GM12878 (cell line): ENCODE data around the gene MESD. TPM values are rescaled to one million over a fixed set of nuclear protein-coding genes. Genes with fewer than 3 reads are reported as not detected.

Experiments used
- ATAC-seq: fragments of 200-7000 bp; cut with Tn5 transposase; 3 replicates; pipeline ENCODE4 v1.9.1; 2020; ENCODE audit warnings: mild to moderate bottlenecking, moderate library complexity
- BruUV-seq: library from RNA; stranded (reverse); fragments of 400-500 nt; replicated peaks from 2 replicates; lab custom pipeline; 2021; lab: Mats Ljungman, UMichigan
- CTCF ChIA-PET: fragments of 300-600 bp; sonication (Branson Sonifier 250); formaldehyde crosslinking; extraction: SDS; loops from one replicate; lab custom pipeline; 2021; ENCODE audit warnings: inconsistent platforms; lab: Yijun Ruan, JAX
- POLR2A ChIA-PET: fragments of 350-600 bp; formaldehyde crosslinking; extraction: SDS; loops from one replicate; lab custom pipeline; 2021; ENCODE audit warnings: inconsistent platforms; lab: Charles Lee
- RAD21 ChIA-PET: fragments of 300-600 bp; sonication (Branson Sonifier 250); formaldehyde crosslinking; loops from one replicate; lab custom pipeline; 2023; ENCODE audit warnings: antibody characterized with exemption; ENCODE audit not compliant: unreplicated experiment; lab: Charles Lee
- SMC1A ChIA-PET: fragments of 300-600 bp; sonication (Branson Sonifier 250); formaldehyde crosslinking; loops from one replicate; lab custom pipeline; 2023; ENCODE audit not compliant: unreplicated experiment, uncharacterized antibody; lab: Charles Lee
- DNase-seq: peaks from one replicate; pipeline ENCODE4 v3.0.0-alpha.2; 2011; ENCODE audit warnings: low read depth, low spot score
- FAIRE-seq: peaks from 3 replicates; lab custom pipeline; 2011; peaks lifted over from hg19 to GRCh38; lab: Jason Lieb, UNC
- H2AFZ ChIP-seq: 2 replicates; pipeline ENCODE4 v1.6.0; 2011; ENCODE audit warnings: low read depth, low read length, control low read depth; ENCODE audit not compliant: control insufficient read depth
- H3K27ac ChIP-seq: 2 replicates; pipeline ENCODE4 v1.5.1; 2011; ENCODE audit warnings: control low read depth; ENCODE audit not compliant: control insufficient read depth, insufficient read depth
- H3K27me3 ChIP-seq, 2 experiments: replicated peaks in 1 of 2; 2 replicates each; pipeline versions ENCODE4 v1.6.0 to v1.6.1; 2011; ENCODE audit warnings: low read length in 1 of 2; ENCODE audit not compliant: control insufficient read depth in 2 of 2, insufficient read depth in 2 of 2
- H3K36me3 ChIP-seq, 2 experiments: 2 replicates each; pipeline ENCODE4 v1.5.1; 2011; ENCODE audit warnings: low read length in 1 of 2; ENCODE audit not compliant: control insufficient read depth in 2 of 2, insufficient read depth in 2 of 2
- H3K4me1 ChIP-seq: 2 replicates; pipeline ENCODE4 v1.6.1; 2011; ENCODE audit warnings: mild to moderate bottlenecking, low read length, moderate library complexity, mixed read lengths; ENCODE audit not compliant: control insufficient read depth, insufficient read depth
- H3K4me2 ChIP-seq: 2 replicates; pipeline ENCODE4 v1.6.0; 2011; ENCODE audit warnings: control low read depth; ENCODE audit not compliant: control insufficient read depth, insufficient read depth
- H3K4me3 ChIP-seq: fragments of 200-600 bp; sonication (generic); 2 replicates; pipeline ENCODE4 v1.5.1; 2016
- H3K79me2 ChIP-seq: 2 replicates; pipeline ENCODE4 v1.6.0; 2011; ENCODE audit warnings: low read length; ENCODE audit not compliant: control insufficient read depth, insufficient read depth
- H3K9ac ChIP-seq: 2 replicates; pipeline ENCODE4 v1.8.0; 2011; ENCODE audit warnings: low read length, control low read depth, mixed read lengths; ENCODE audit not compliant: control insufficient read depth, insufficient read depth
- H3K9me3 ChIP-seq: replicated peaks from 3 replicates; pipeline ENCODE4 v1.5.1; 2011; ENCODE audit warnings: mild to moderate bottlenecking, low read length; ENCODE audit not compliant: control insufficient read depth, insufficient read depth
- H4K20me1 ChIP-seq: 2 replicates; pipeline ENCODE4 v1.6.0; 2011; ENCODE audit not compliant: control insufficient read depth, insufficient read depth
- ATF3 ChIP-seq: IDR thresholded peaks from 2 replicates; pipeline ENCODE4 v1.6.1; 2011; ENCODE audit warnings: low read depth, mild to moderate bottlenecking, low read length, moderate library complexity, borderline replicate concordance; ENCODE audit errors: extremely low read depth
- PML ChIP-seq: IDR thresholded peaks from 2 replicates; pipeline ENCODE4 v1.6.1; 2012; ENCODE audit warnings: low read length, inconsistent platforms
- SIX5 ChIP-seq: IDR thresholded peaks from 2 replicates; pipeline ENCODE4 v1.6.1; 2011; ENCODE audit warnings: mild to moderate bottlenecking, low read depth, low read length, moderate library complexity; ENCODE audit not compliant: severe bottlenecking
- TBL1XR1 ChIP-seq: IDR thresholded peaks from 2 replicates; pipeline ENCODE4 v1.6.1; 2012; ENCODE audit warnings: low read depth, low read length, improper control_type of control experiment
- WRNIP1 ChIP-seq: IDR thresholded peaks from 2 replicates; pipeline ENCODE4 v1.6.1; 2011; ENCODE audit warnings: low read depth, low read length, improper control_type of control experiment, borderline replicate concordance
- ZZZ3 ChIP-seq: IDR thresholded peaks from 2 replicates; pipeline ENCODE4 v1.6.1; 2011; ENCODE audit warnings: low read depth; ENCODE audit not compliant: control insufficient read depth, insufficient read length
- WGBS: methylation state at CpG from one replicate; pipeline ENCODE4 v1.1.6; 2016; ENCODE audit warnings: low lambda C conversion rate; ENCODE audit not compliant: insufficient replicate concordance, insufficient coverage; ENCODE audit errors: missing lambda C conversion rate; 5-methylcytosine and 5-hydroxymethylcytosine counted together
- in situ Hi-C: fragments of 300-500 bp; cut with MboI; formaldehyde crosslinking; loops from 9 replicates; pipeline ENCODE4 v1.14.3; 2018; ENCODE audit warnings: mixed read lengths
- intact Hi-C: fragments of 100-400 bp; cut with micrococcal nuclease; formaldehyde crosslinking; loops from one replicate; pipeline ENCODE4 v1.14.2; 2022; ENCODE audit not compliant: unreplicated experiment
- polyA plus RNA-seq, 11 experiments: library from polyadenylated mRNA; depleted of rRNA in 4 of 11; unstranded in 6 of 11; stranded (reverse) in 5 of 11; fragments of >200 nt; fragmentation: Nextera tagmentation in 4 of 11; fragmentation: Illumina TruSeq in 1 of 11; extraction: Ambion mirVana in 4 of 11; extraction: Trizol in 1 of 11; gene quantifications; 1 replicate in 1 of 11; 2 replicates in 10 of 11; pipeline versions ENCODE4 v1.2.1 to v1.2.3, GENCODE V29; 2011 to 2016; ENCODE audit warnings: inconsistent platforms in 2 of 11, missing spikeins in 2 of 11, low read depth in 1 of 11
- total RNA-seq, 4 experiments: library from RNA; depleted of rRNA in 3 of 4; stranded (reverse); fragments of >200 nt in 3 of 4; fragmentation: Illumina TruSeq in 1 of 4; extraction: Trizol in 1 of 4; gene quantifications; 2 replicates each; pipeline versions ENCODE4 v1.2.1 to v1.2.3, GENCODE V29; 2013 to 2021
- TF ChIP-seq, protein P1 (sequence below): fragments of 450-650 bp; IDR thresholded peaks from 2 replicates; pipeline ENCODE4 v1.6.1; 2018; ENCODE audit warnings: borderline replicate concordance, mild to moderate bottlenecking; ENCODE audit not compliant: partially characterized antibody

MESD gene
- total and polyA plus RNA-seq, 10 of the 15 experiments (the other 5 are each of a cell fraction or from before 2014, with no cell fraction given) = 10.2 to 39.8 (median 20.9) TPM

- SMC1A ChIA-PET = no interaction called here
- in situ Hi-C loops (no loop called here), intact Hi-C loops (no loop called here)
- DNase-seq = no peak
- no peaks in the 10 kb centered on the region for H3K27me3 ChIP-seq
- CTCF ChIA-PET = interaction anchor here (1.3 kb wide), 1 partner anchor 235 kb away, joined by 4 read pairs; no protein-coding TSS in a partner anchor
- H3K36me3 ChIP-seq = no peaks in the 10 kb centered on the region
- WGBS = 88% methylated on average over 4 of the region's 4 CpGs
- no peak overlapping the region for H3K27ac ChIP-seq
- peaks cover 5% of the 10 kb centered on the region for H3K9me3 ChIP-seq
- H3K4me3 ChIP-seq = no peak overlapping the region
- FAIRE-seq = no peak
- H3K4me1 ChIP-seq = peaks cover 10% of the 10 kb centered on the region
- no peaks in the 10 kb centered on the region for H3K79me2 ChIP-seq
- ATAC-seq = no peak
- no peak overlapping the region for H3K4me2 ChIP-seq
- H2AFZ ChIP-seq = no peak overlapping the region
- BruUV-seq = no TSS peak
- no peaks in the 10 kb centered on the region for H4K20me1 ChIP-seq
- RAD21 ChIA-PET = interaction anchor here (1.2 kb wide), 1 partner anchor 57 kb away, joined by 4 read pairs; no protein-coding TSS in a partner anchor
- no peak overlapping the region for H3K9ac ChIP-seq
- no peak for TF ChIP-seq ATF3
- TF ChIP-seq, protein P1, sequence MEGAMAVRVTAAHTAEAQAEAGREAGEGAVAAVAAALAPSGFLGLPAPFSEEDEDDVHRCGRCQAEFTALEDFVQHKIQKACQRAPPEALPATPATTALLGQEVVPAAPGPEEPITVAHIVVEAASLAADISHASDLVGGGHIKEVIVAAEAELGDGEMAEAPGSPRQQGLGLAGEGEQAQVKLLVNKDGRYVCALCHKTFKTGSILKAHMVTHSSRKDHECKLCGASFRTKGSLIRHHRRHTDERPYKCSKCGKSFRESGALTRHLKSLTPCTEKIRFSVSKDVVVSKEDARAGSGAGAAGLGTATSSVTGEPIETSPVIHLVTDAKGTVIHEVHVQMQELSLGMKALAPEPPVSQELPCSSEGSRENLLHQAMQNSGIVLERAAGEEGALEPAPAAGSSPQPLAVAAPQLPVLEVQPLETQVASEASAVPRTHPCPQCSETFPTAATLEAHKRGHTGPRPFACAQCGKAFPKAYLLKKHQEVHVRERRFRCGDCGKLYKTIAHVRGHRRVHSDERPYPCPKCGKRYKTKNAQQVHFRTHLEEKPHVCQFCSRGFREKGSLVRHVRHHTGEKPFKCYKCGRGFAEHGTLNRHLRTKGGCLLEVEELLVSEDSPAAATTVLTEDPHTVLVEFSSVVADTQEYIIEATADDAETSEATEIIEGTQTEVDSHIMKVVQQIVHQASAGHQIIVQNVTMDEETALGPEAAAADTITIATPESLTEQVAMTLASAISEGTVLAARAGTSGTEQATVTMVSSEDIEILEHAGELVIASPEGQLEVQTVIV = no peak
- no peak for TF ChIP-seq SIX5
- TF ChIP-seq WRNIP1 = no peak
- no peak for TF ChIP-seq ZZZ3
- no peak for TF ChIP-seq TBL1XR1
- no peak for TF ChIP-seq PML
- POLR2A ChIA-PET = no interaction called here
These were observed 41.6 kb upstream of the MESD start for GRCh38 chr15:81031203-81031602.
